GM21528 (cell line): ENCODE measurements around the gene IFNA16.
A peak's percentile ranks its signal among the peaks of the same experiment; 100 is the strongest.
"Not testable (repeated sequence)": the region's sequence is repeated elsewhere in the genome, so short reads cannot be mapped to it uniquely, and the experiment has no call there.

Source experiments
- ATAC-seq: cut with Tn5 transposase; IDR thresholded peaks from one replicate; pipeline ENCODE4 v1.9.1; 2021; ENCODE audit warnings: mild to moderate bottlenecking, moderate library complexity; ENCODE audit not compliant: unreplicated experiment, low FRiP score

The IFNA16 gene

GRCh38 chr9:21205204-21205603, 11.9 kb downstream of the IFNA16 start:
- ATAC-seq: no peak

GRCh38 chr9:21202105-21202504, 15.0 kb downstream of the IFNA16 start, which contains the start of gene IFNA7:
Gene IFNA7, minus strand, starts transcription at chr9:21202205. Its CDS starts 40 bp downstream, at chr9:21202165.
- not testable (repeated sequence) for ATAC-seq

- ATAC-seq: peak; percentile 94
Measured at GRCh38 chr9:21194867-21195776, 22.0 kb downstream of the IFNA16 start.

- not testable (repeated sequence) for ATAC-seq
Measured at GRCh38 chr9:21187487-21187886, 29.6 kb downstream of the IFNA16 start, which contains the start of gene IFNA4. Gene IFNA4, minus strand, starts transcription at chr9:21187587. Its CDS starts 56 bp downstream, at chr9:21187531.

GRCh38 chr9:21182810-21183736, 34.0 kb downstream of the IFNA16 start:
- ATAC-seq: peak; percentile 97

DNA sequence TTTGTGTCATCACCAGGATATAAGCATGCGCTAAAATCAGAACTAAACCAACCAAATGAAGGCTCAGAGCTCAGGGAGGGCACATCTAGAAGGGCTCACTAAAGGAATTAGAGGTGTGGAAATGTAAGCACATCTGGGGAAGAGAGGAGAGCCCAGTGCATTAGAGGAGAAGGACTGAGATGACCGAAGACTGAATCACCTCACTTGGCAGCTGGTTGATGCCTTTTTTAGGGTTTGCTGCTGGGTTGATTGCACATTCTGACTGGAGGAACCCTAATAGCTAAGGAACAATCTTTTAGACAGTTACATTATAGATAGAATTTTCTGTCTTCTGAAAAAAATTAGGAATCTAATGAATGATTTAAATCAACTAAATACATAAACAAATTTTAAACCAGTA, 42.4 kb downstream of the IFNA16 start:
- ATAC-seq: no peak

GRCh38 chr9:21172156-21172555, 45.0 kb downstream of the IFNA16 start:
- no peak for ATAC-seq

DNA sequence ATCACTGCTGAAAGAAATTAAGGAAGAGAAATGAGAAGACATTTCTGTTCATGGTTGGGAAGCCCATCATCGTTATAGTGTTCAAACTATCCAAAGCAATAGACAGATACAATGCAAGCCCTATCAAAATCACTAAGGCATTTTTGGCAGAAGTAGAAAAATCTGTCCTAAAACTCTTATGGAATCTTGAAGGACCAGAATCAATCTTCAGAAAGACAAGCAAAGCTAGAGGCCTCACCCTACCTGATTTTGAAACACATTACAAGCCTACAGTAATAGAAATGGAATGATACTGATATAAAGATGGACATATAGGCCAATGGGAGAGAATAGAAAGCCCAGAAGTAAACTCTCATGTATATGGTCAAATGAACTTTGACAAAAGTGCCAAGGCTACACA, 45.8 kb downstream of the IFNA16 start:
- ATAC-seq: no peak

- not testable (repeated sequence) for ATAC-seq
Measured at GRCh38 chr9:21166560-21166959, 50.6 kb downstream of the IFNA16 start, which contains the start of gene IFNA21. Gene IFNA21, minus strand, starts transcription at chr9:21166660. Its CDS starts 48 bp downstream, at chr9:21166612.
